Hepatocyte (in vitro differentiated cells): Measurements from ENCODE around the gene RBM8A.

ENCODE experiments used
- CTCF ChIP-seq: fragments of 200-600 bp; sonication (generic); IDR thresholded peaks from 2 replicates; pipeline ENCODE4 v1.5.1; 2016; ENCODE audit warnings: antibody characterized with exemption, mild to moderate bottlenecking; ENCODE audit not compliant: poor library complexity
- EZH2 ChIP-seq: fragments of 200-600 bp; sonication (generic); IDR thresholded peaks from 2 replicates; pipeline ENCODE4 v1.6.1; 2016; ENCODE audit warnings: antibody characterized with exemption, mild to moderate bottlenecking, borderline replicate concordance
- EZH2phosphoT487 ChIP-seq: fragments of 200-600 bp; sonication (generic); IDR thresholded peaks from one replicate; pipeline ENCODE4 v1.6.1; 2018; ENCODE audit warnings: antibody characterized with exemption, mild to moderate bottlenecking, low read depth, moderate library complexity; ENCODE audit not compliant: unreplicated experiment, severe bottlenecking

- TF ChIP-seq CTCF (no peak), EZH2 (no peak), EZH2phosphoT487 (no peak)
These were observed 42.6 kb downstream of the RBM8A start for GRCh38 chr1:145884675-145885074.
